ENCODE data around the gene MCTP1.

GRCh38 chr5:95284572-95285408 lies at the start of gene MCTP1:
- peak; percentile 80 for TF ChIP-seq EZH2 (IDR thresholded peaks at IDR 0.05)
- no peak for TF ChIP-seq POLR2AphosphoS5 (IDR thresholded peaks at IDR 0.05; ENCODE audit: borderline replicate concordance, low read depth, low read length)
- TF ChIP-seq FOXP2 (optimal IDR thresholded peaks at IDR 0.05; ENCODE audit: control extremely low read depth, extremely low read length, insufficient read depth), result no peak
